Measurements from ENCODE around the gene STRADA. TPM values are rescaled to one million over a fixed set of nuclear protein-coding genes. Genes with fewer than 3 reads are reported as not detected.

The STRADA gene
- total and polyA plus RNA-seq, 9 donors, result 15.1 to 35.4 (median 25.0) TPM

Other genes with a start within 250 kb of the STRADA start
- not detected for gene KCNH6, start 218.4 kb downstream of the STRADA start, total RNA-seq
- gene KCNH6, start 218.4 kb downstream of the STRADA start, polyA plus RNA-seq (ENCODE audit: insufficient read depth in 1 of 8, insufficient read length in 8 of 8, low replicate concordance in 1 of 8), result under 1 TPM in 4 of 8 donors, not detected in 4; 0.04 to 0.19 (median 0.11) TPM
- 22.4 TPM for gene DCAF7, start 191.3 kb downstream of the STRADA start, total RNA-seq
- gene DCAF7, start 191.3 kb downstream of the STRADA start, polyA plus RNA-seq (ENCODE audit: insufficient read depth in 1 of 8, insufficient read length in 8 of 8, low replicate concordance in 1 of 8), result 10 to 100 TPM; 32.7 to 56.7 (median 42.2) TPM
- 10.2 TPM for gene TACO1, start 140.9 kb downstream of the STRADA start, total RNA-seq
- 10 to 100 TPM; 16.6 to 18.8 (median 17.5) TPM for gene TACO1, start 140.9 kb downstream of the STRADA start, polyA plus RNA-seq (ENCODE audit: insufficient read depth in 1 of 8, insufficient read length in 8 of 8, low replicate concordance in 1 of 8)
- 23.7 TPM for gene MAP3K3, start 119.4 kb downstream of the STRADA start, total RNA-seq
- gene MAP3K3, start 119.4 kb downstream of the STRADA start, polyA plus RNA-seq (ENCODE audit: insufficient read depth in 1 of 8, insufficient read length in 8 of 8, low replicate concordance in 1 of 8), result 10 to 100 TPM; 20.5 to 26.7 (median 22.7) TPM
- 7.7 TPM for gene LIMD2, start 41.7 kb downstream of the STRADA start, total RNA-seq
- 10 to 100 TPM in 5 of 8 donors, 1 to 10 TPM in 3; 9.0 to 15.5 (median 11.7) TPM for gene LIMD2, start 41.7 kb downstream of the STRADA start, polyA plus RNA-seq (ENCODE audit: insufficient read depth in 1 of 8, insufficient read length in 8 of 8, low replicate concordance in 1 of 8)
- gene CCDC47, start 31.8 kb upstream of the STRADA start, total RNA-seq, result 39.1 TPM
- 10 to 100 TPM; 42.5 to 65.9 (median 52.9) TPM for gene CCDC47, start 31.8 kb upstream of the STRADA start, polyA plus RNA-seq (ENCODE audit: insufficient read depth in 1 of 8, insufficient read length in 8 of 8, low replicate concordance in 1 of 8)
- gene DDX42, start 32.4 kb upstream of the STRADA start, total RNA-seq, result 61.8 TPM
- gene DDX42, start 32.4 kb upstream of the STRADA start, polyA plus RNA-seq (ENCODE audit: insufficient read depth in 1 of 8, insufficient read length in 8 of 8, low replicate concordance in 1 of 8), result 100 to 1,000 TPM in 4 of 8 donors, 10 to 100 TPM in 4; 85.6 to 110 (median 96.5) TPM
- 20.3 TPM for gene PSMC5, start 85.6 kb upstream of the STRADA start, total RNA-seq
- 100 to 1,000 TPM; 101 to 127 (median 114) TPM for gene PSMC5, start 85.6 kb upstream of the STRADA start, polyA plus RNA-seq (ENCODE audit: insufficient read depth in 1 of 8, insufficient read length in 8 of 8, low replicate concordance in 1 of 8)
- 29.1 TPM for gene FTSJ3, start 85.9 kb upstream of the STRADA start, total RNA-seq
- 10 to 100 TPM; 35.2 to 45.4 (median 37.5) TPM for gene FTSJ3, start 85.9 kb upstream of the STRADA start, polyA plus RNA-seq (ENCODE audit: insufficient read depth in 1 of 8, insufficient read length in 8 of 8, low replicate concordance in 1 of 8)
- gene SMARCD2, start 100.9 kb upstream of the STRADA start, total RNA-seq, result 39.1 TPM
- gene SMARCD2, start 100.9 kb upstream of the STRADA start, polyA plus RNA-seq (ENCODE audit: insufficient read depth in 1 of 8, insufficient read length in 8 of 8, low replicate concordance in 1 of 8), result 10 to 100 TPM; 24.5 to 41.9 (median 31.7) TPM
- gene CSH2, start 131.9 kb upstream of the STRADA start, total RNA-seq, result 8.5 TPM
- 10 to 100 TPM in 1 of 8 donors, 1 to 10 TPM in 4, under 1 TPM in 2, not detected in 1; 0.31 to 10.1 (median 2.7) TPM for gene CSH2, start 131.9 kb upstream of the STRADA start, polyA plus RNA-seq (ENCODE audit: insufficient read depth in 1 of 8, insufficient read length in 8 of 8, low replicate concordance in 1 of 8)
- gene GH2, start 140.1 kb upstream of the STRADA start, total RNA-seq, result 0.27 TPM
- gene GH2, start 140.1 kb upstream of the STRADA start, polyA plus RNA-seq (ENCODE audit: insufficient read depth in 1 of 8, insufficient read length in 8 of 8, low replicate concordance in 1 of 8), result under 1 TPM in 1 of 8 donors, not detected in 7; 0.35 TPM
- gene CSH1, start 154.8 kb upstream of the STRADA start, total RNA-seq, result 21.9 TPM
- 10 to 100 TPM in 2 of 8 donors, 1 to 10 TPM in 5, under 1 TPM in 1; 0.78 to 15.9 (median 3.9) TPM for gene CSH1, start 154.8 kb upstream of the STRADA start, polyA plus RNA-seq (ENCODE audit: insufficient read depth in 1 of 8, insufficient read length in 8 of 8, low replicate concordance in 1 of 8)
- gene CSHL1, start 169.5 kb upstream of the STRADA start, total RNA-seq, result 0.27 TPM
- gene CSHL1, start 169.5 kb upstream of the STRADA start, polyA plus RNA-seq (ENCODE audit: insufficient read depth in 1 of 8, insufficient read length in 8 of 8, low replicate concordance in 1 of 8), result under 1 TPM in 3 of 8 donors, not detected in 5; 0.28 to 0.55 (median 0.30) TPM
- gene GH1, start 177.0 kb upstream of the STRADA start, total RNA-seq, result not detected
- gene GH1, start 177.0 kb upstream of the STRADA start, polyA plus RNA-seq (ENCODE audit: insufficient read depth in 1 of 8, insufficient read length in 8 of 8, low replicate concordance in 1 of 8), result under 1 TPM in 1 of 8 donors, not detected in 7; 0.18 TPM
- gene CD79B, start 190.5 kb upstream of the STRADA start, total RNA-seq, result 3.8 TPM
- gene CD79B, start 190.5 kb upstream of the STRADA start, polyA plus RNA-seq (ENCODE audit: insufficient read depth in 1 of 8, insufficient read length in 8 of 8, low replicate concordance in 1 of 8), result 1 to 10 TPM; 1.8 to 4.3 (median 2.5) TPM
- gene SCN4A, start 231.1 kb upstream of the STRADA start, total RNA-seq, result 23.3 TPM
- gene SCN4A, start 231.1 kb upstream of the STRADA start, polyA plus RNA-seq (ENCODE audit: insufficient read depth in 1 of 8, insufficient read length in 8 of 8, low replicate concordance in 1 of 8), result 10 to 100 TPM; 16.3 to 46.8 (median 36.8) TPM